ENCODE results near the gene ADGRD1.

GRCh38 chr12:131157743-131158142 is 204.0 kb downstream of the ADGRD1 start:
- no peak for TF ChIP-seq CTCF (IDR thresholded peaks at IDR 0.05; ENCODE audit: low read depth, low read length)
- no peak for TF ChIP-seq POLR2A (IDR thresholded peaks at IDR 0.05; ENCODE audit: extremely low read depth, insufficient read length)
- TF ChIP-seq MYC (IDR thresholded peaks at IDR 0.05; ENCODE audit: low read depth, low read length): no peak

Data from NB4 (cell line).